Lower lobe of right lung (tissue), 2 donors: Measurements from ENCODE around the gene PRDM11. TPM values are rescaled to one million over a fixed set of nuclear protein-coding genes. Genes with fewer than 3 reads are reported as not detected.

Experiments
- ATAC-seq, 2 donors: fragments of 200-7000 bp; cut with Tn5 transposase; one replicate each; pipeline ENCODE4 v1.9.1; 2020 to 2022; ENCODE audit warnings: mild to moderate bottlenecking in 2 of 2, moderate library complexity in 2 of 2
- DNase-seq: peaks from one replicate; pipeline ENCODE4 v3.0.0-alpha.2; 2020
- H3K27ac ChIP-seq: fragments of 200-600 bp; one replicate; pipeline ENCODE4 v1.8.0; 2022
- H3K27me3 ChIP-seq: fragments of 200-600 bp; one replicate; pipeline ENCODE4 v1.8.0; 2022; ENCODE audit warnings: low read depth
- H3K36me3 ChIP-seq: fragments of 200-600 bp; one replicate; pipeline ENCODE4 v1.8.0; 2022; ENCODE audit warnings: mild to moderate bottlenecking
- H3K4me1 ChIP-seq: fragments of 200-600 bp; one replicate; pipeline ENCODE4 v1.8.0; 2022
- H3K4me3 ChIP-seq: fragments of 200-600 bp; one replicate; pipeline ENCODE4 v1.8.0; 2022; ENCODE audit warnings: mild to moderate bottlenecking
- H3K9me3 ChIP-seq: fragments of 200-600 bp; one replicate; pipeline ENCODE4 v1.8.0; 2022
- intact Hi-C: fragments of 100-400 bp; cut with DNase I; formaldehyde crosslinking; loops from one replicate; pipeline ENCODE4 v1.11.0; 2022
- total RNA-seq: library from RNA; stranded (reverse); fragmentation: NEBNext Ultra II Directional; extraction: Animal tissue kit (Norgen Biotek cat#: 25700); gene quantifications from one replicate; pipeline ENCODE4 v1.2.1, GENCODE V29; 2021
- TF ChIP-seq, protein P1 (sequence below): fragments of 200-600 bp; IDR thresholded peaks from one replicate; pipeline ENCODE4 v1.8.0; 2022; ENCODE audit warnings: antibody characterized with exemption, mild to moderate bottlenecking
- donor health status: DM: no; HTN: yes; CAD: no; lungs with severe emphysema.

PRDM11 gene
- total RNA-seq, 1 donor from 2014 or later, result 15.1 TPM

DNA sequence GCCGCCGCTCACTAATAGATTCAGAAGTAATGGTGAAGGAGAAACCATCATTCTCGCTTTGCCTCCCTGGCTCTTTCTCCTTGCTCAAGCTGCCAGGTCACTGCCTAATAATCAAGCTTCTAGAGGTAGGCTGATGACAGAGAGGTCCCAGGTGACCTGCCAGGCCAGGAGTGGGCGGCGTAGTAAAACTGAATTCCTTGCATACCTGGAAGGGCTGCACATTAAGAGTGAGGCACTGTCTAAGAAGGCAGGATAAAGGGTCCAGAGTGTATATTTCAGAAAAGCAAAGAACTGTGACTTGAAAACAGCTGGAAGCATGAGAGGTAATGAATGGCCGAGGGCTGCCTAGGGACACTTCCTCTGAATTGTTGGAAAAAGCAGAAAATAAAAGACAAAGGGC is 135.6 kb downstream of the PRDM11 start:
- ATAC-seq, result no peak
- intact Hi-C loops, result no loop called here
- Histone ChIP-seq H3K4me3 (no peak overlapping the region), H3K36me3 (no peaks in the 10 kb centered on the region), H3K27ac (no peak overlapping the region), H3K9me3 (no peaks in the 10 kb centered on the region), H3K4me1 (peaks cover 5% of the 10 kb centered on the region), H3K27me3 (peaks cover 32% of the 10 kb centered on the region)
- no peak for DNase-seq
- TF ChIP-seq, protein P1, sequence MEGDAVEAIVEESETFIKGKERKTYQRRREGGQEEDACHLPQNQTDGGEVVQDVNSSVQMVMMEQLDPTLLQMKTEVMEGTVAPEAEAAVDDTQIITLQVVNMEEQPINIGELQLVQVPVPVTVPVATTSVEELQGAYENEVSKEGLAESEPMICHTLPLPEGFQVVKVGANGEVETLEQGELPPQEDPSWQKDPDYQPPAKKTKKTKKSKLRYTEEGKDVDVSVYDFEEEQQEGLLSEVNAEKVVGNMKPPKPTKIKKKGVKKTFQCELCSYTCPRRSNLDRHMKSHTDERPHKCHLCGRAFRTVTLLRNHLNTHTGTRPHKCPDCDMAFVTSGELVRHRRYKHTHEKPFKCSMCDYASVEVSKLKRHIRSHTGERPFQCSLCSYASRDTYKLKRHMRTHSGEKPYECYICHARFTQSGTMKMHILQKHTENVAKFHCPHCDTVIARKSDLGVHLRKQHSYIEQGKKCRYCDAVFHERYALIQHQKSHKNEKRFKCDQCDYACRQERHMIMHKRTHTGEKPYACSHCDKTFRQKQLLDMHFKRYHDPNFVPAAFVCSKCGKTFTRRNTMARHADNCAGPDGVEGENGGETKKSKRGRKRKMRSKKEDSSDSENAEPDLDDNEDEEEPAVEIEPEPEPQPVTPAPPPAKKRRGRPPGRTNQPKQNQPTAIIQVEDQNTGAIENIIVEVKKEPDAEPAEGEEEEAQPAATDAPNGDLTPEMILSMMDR, result no peak

Other genes with a start within 250 kb of the PRDM11 start
- 103 TPM for gene TP53I11, start 195.8 kb upstream of the PRDM11 start, total RNA-seq
- gene SYT13, start 139.7 kb downstream of the PRDM11 start, total RNA-seq, result not detected